ENCODE data around the gene PTPN3.
A peak's percentile ranks its signal among the peaks of the same experiment; 100 is the strongest.
"Not testable (repeated sequence)": the region's sequence is repeated elsewhere in the genome, so short reads cannot be mapped to it uniquely, and the experiment has no call there.

Gene PTPN3

GRCh38 chr9:109385499-109385898 is 112.6 kb downstream of the PTPN3 start:
- no peak for DNase-seq

DNA sequence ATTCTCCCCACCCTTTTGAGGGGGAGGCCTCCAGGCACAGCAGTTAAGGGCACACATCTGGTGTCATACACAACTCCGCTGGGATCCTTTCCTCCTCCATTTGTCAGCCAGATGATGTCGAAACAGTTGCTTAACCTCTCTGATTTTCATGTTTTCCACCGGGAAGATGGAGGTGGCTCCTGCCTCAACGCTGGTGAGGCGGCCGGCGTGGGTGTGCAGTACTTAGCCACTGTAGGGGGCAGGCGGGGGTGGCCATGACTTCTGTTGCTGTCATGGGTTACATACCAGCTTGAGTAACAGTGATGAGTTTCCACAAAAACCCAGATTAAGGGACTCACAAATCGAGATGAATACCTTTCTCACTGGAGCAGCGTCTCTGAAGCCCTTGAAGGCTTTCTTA is 114.2 kb downstream of the PTPN3 start:
- no peak for DNase-seq

- DNase-seq: no peak
These were observed 114.8 kb downstream of the PTPN3 start for GRCh38 chr9:109383356-109383755.

DNA sequence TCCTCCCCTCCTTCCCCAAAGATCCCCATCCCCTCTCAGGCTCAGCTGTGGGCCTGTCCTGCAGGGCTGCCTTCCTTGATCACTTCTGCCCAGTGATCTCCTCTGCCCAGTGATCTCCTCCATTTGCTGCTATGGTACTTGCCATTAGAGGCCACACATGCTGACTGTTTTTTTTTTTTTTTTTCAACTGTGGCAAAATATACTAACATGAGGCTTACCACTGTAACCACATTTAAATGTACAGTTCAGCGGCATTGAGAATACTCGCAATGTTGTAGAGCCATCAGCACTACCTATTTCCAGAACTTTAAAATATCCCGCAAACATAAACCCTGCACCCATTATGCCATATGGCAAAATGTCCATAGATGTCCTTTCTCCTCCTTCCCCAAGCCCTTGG is 115.5 kb downstream of the PTPN3 start:
- DNase-seq: no peak

DNA sequence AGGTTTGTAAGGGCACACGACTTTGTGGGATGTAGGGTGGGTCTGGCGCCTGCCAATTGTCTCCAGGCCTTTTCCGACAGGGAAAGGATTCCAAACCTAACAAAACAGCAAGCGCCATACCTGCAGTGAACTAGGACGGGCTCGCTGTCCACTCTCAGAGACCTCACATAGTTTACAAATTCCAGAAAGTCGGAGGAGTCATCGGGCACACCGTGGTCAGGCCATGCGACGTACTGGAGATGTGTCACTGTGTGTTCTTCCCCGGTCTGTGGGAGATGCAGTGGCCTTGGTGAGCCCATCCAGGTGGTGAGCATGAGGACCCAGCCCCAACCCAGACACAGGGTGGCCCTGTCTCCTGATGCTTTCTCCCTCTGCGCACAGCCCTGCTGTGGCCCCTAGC is 115.9 kb downstream of the PTPN3 start:
- no peak for DNase-seq

DNA sequence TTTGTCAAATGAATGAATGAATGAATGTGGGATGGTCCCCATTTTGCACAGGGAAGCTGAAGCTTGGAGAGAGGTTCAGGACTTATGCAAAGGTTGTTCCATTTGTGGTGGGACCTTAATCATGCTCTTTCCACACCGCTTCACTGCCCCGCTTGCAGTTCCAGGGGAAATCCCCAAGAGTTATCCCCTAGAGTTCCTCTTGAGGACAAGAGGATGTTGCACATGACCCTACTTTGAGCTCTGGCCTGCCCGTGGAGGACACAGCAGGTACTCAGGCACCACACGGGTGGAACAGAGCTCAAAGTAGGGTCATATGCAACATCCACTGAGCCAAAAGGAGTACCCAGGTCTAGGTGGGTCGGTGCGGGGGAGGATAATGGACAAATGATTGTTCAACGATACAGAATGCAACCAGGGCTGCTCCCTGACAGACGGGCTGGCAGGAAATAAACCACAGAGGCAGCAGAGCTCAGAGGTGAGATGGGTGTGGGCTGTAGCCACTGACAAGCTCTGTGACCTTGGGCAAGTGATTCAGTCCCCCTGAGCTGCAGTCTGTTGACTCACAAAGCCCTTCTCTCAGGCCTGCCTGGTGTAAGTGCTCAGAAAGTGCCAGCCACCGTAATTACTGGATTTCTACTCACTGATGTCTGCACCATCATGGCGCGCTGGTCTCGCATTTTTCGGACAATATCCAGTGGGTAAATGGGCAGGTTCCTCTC is 116.9 kb downstream of the PTPN3 start:
- DNase-seq: no peak

DNA sequence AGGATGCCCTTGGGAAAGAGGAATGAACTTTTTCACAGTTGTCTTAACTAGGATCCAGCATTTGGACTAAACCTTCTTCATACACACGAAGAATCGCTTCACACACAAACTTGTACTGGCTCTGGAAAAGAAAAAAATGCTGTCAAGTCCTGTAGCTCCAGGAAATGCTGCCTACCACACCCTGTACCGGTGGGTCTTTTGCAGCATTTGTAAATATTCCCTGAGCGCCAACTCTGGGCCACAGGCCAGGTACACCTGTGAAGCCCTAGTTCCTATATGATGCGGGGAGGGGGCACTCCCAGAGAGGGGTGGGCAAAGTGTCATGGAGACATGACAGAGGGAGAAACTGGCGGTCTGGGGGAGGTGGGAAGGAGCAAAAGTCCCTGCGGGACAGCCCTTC is 118.6 kb downstream of the PTPN3 start:
- DNase-seq: no peak

- no peak for DNase-seq
These were observed 119.8 kb downstream of the PTPN3 start for GRCh38 chr9:109378316-109378715.

- no peak for DNase-seq
These were observed 125.9 kb downstream of the PTPN3 start for GRCh38 chr9:109372246-109372645.

DNA sequence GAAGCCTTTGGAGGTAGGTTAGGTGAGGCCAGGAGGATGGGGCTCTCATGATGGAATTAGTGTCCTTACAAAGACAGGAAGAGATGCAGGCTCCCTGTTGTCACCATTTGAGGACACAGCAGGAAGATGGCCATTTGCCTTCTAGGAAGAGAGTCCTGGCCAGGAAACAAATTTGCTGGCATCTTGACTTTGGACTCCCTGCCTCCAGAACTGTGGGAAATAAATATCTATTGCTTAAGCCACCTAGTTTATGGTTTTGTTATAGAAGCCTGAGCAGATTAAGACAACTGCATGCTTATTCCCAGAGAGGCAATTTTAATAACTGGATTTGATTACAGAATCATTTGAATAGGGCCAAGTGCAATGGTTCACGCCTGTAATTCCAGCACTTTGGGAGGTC is 126.7 kb downstream of the PTPN3 start:
- no peak for DNase-seq

DNA sequence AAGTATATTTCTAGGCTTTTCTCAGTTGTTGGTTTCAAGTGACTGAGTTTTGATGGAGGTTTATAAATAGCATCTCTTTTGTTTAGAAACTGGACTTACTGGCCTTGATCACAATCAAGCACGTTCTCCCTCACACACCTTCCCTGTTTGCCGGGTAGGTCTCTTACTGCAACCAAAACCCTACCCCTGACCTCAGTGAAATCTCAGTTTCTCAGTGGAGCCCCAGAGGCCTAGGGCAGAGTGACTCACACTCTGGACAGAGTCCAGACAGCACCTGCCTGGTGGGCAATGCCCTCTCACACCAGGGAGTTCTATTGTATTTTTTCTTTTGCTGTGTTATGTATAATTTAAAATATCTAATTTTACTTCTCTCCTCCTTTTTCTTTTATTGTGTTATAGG is 128.8 kb downstream of the PTPN3 start:
- DNase-seq: no peak

DNA sequence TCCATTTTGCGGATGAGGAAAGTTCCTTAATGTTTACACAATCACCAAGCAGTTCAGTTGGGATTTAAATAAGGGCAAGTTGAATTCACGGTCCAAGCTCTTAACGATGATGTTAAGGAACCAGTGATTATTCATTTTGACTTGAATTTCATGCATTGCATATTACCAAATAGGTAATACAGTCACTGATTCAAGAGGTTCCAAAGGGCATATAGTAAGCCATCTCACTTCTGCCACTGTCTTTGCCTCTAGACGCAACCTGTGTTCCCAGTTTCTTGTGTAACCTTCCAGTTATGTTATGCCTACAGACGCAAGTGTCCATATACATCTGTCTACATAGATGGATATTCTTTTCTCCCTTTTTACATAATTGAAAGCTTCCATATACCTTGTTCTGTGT is 137.3 kb downstream of the PTPN3 start:
- DNase-seq: no peak

GRCh38 chr9:109358968-109359603 is 139.0 kb downstream of the PTPN3 start:
- not testable (repeated sequence) for DNase-seq

DNA sequence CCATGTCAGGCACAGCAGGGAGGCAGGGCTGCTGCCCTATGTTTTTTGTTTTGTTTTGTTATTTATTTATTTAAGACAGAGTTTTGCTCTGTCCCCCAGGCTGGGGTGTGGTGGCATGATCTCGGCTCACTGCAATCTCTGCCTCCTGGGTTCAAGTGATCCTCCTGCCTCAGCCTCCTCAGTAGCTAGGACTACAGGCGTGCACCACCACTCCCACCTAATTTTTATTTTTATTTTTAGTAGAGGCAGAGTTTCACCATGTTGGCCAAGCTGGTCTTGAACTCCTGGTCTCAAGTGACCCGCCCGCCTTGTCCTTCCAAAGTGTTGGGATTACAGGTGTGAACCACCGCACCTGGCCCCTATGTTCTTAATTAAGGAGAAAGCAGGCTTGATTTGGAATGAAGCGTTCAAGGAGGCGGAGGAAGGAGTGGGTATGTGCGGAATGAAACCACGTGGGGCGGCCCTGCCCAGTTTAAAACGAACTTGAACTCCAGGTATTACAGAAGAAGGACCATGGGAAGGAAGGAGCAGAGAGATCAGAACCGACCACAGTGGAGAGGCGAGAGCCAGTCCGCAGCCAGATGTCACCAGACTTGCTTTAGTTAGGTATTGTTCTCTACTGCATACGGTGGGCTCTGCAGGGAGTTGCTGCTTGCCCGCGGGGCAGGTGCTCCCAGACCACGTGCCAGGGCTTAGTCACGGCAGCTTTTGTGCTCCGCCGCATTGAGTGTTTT is 142.4 kb downstream of the PTPN3 start:
- DNase-seq: no peak

DNA sequence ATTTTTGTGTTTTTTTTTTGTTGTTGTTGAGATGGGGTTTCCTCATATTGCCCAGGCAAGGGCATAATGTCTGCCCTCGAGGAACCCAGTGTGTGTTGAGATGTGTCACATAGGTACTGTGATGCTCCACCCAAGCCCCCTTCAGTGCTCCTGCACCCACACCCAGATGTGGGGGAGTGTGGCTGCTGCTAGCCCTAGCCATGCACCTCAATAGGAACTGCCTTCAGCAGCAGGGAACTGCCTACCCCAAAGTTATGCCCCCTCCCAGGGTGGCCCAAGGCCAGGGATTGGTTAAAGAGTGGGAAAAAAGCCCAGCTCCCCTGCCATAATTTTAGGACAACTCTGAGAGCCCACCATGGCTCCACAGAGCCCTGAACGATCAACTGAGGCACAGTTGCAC is 143.9 kb downstream of the PTPN3 start:
- no peak for DNase-seq

DNA sequence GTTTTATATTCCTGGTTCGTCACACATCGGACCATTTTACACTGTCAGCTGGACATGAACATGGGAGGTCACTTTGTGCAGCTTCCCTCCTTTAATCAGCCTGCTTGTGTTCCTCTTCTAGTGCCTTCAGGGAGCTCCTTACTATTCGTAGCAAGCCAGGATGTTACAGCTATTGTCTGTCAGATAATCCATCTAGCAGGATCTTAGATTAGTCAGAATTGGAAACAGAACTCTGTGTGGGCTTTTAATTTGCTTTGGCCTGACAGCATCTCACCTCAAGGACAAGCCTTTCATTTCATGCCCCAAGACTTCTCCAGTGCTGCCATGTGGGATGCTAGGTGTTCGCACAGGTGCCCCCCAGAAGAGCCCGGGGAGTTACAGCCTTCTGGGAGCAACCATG is 147.1 kb downstream of the PTPN3 start:
- DNase-seq: no peak

DNA sequence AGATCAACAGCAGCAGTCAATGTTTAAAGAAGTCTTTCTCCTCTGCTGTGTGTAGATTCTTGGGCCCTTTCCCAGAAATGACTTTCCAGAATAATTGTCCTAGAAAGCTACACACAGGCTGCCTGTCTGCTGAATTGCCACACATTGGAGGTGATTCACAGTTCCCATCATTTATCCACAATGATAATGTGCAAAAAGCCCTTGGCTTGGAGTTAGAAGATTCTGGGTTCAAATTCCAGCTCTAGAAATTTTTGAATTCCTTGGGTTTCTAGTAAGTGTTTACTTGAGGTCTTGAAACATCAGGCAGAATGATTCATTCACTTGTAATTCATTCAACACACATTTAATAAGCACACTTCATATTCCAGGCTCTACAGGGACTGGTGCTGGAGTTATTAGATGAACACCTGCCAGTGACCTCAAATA is 148.7 kb downstream of the PTPN3 start:
- DNase-seq: no peak

DNA sequence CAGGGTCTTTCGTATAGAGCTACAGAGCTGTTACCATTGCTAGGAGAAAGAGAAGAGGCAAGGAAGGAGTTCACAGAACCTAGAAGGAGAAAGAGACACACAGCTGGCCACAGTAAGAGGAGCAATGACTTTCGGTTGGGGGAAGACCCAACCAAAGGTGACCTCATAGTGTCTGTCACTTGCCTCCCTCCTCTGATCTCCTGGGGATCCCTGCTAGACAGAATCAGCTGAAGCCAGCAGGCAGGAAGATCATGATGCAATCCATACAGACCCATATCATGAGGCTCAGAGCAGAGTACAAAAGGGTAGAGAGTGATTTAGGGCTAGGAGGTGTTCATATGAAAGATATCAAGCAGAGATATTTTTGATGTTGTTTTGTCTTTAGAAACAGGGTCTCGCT is 151.2 kb downstream of the PTPN3 start:
- no peak for DNase-seq

DNA sequence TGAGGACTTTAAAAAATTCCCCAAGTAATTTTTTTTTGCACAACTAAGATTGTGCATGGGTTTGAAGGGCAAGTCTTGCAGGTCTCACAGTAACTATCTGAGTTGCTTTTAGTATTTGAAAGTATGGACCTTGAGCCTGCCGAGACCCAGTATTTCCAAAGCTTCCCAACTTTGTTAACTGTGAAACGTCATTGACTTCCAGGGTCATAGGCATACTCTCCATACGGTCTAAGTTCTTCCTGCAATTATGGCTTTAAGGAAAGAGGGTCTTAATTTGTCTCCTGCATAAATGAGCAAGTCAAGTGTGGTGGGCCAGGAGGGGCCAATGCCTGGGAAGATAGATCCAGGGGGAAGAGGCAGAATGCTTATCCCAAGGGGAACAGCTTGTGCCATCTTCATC is 153.2 kb downstream of the PTPN3 start:
- DNase-seq: no peak

DNA sequence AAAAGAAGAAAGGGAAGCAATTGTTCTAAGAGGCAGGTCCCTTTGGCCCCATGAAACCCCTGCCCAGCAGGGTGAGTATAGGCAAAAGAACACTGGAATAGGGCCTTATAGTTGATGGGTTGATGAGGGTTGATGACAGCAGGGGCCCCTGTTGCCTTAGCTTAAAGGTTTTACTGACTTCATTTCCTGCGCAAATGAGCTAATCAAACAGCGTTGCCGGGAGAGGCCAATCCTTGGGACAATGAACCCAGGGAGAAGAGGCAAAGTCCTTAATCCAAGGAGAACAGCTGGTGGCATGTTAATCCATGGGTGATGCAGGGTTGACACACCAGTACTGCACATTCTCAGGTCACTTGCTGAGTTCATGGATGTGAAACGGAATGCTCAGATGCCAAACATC is 155.2 kb downstream of the PTPN3 start:
- no peak for DNase-seq

GRCh38 chr9:109341561-109341960 is 156.5 kb downstream of the PTPN3 start:
- no peak for DNase-seq

DNA sequence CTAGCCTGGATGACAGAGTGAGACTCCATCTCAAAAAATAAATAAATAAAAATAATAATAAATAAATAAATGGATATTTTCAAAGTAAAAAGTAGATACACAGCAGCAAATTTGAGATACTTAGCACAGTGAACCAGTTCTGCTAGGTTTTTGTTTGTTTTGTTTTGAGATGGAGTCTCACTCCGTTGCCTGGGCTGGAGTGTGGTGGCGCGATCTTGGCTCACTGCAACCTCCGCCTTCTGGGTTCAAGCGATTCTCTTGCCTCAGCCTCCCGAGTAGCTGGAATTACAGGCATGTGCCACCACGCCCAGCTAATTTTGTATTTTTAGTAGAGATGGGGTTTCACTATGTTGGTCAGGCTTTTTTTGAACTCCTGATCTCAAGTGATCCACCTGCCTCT is 157.1 kb downstream of the PTPN3 start:
- not testable (repeated sequence) for DNase-seq

DNA sequence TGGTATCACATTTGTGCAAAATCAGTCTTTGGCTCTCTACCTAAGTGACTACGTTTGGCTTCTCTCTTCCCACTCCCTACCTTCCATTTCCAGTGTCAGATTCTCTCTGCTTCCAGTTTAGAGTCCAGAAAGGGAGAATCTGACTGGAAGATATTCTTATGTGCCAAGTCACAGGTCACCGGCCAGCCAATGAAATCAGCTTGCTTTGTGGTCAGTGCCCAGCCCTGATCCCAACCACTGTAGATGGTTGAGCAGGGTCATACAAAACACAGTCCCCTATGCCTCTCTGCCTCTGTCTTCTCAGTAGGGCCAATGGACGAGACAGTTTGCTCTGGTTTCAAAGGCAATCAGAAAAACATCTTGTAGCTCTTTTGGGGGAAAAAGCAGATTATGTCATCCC is 161.7 kb downstream of the PTPN3 start:
- no peak for DNase-seq

DNA sequence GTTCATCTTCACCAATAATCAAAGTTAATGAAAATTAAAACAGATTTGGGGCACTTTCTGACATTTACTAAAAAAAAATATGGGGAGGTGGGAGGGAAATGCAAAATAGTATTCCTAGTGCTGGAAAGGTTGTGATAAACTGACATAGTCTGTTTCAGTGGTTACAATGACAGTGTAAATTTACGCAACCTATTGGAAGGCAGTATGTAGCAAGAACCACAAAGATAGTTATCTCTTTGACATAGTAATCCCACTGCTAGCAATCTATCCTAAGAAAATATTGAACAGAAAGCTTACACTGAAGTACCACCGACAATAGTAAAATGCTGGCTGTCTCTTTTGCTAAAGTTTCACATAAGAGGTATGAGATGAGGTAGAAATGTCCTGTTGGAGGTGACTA is 162.2 kb downstream of the PTPN3 start:
- DNase-seq: peak; percentile 11

All from SIG-M5 (cell line).